Neural cell (in vitro differentiated cells): Measurements from ENCODE around the gene HDHD2.

Experiments
- EP300 ChIP-seq: fragments of 450-650 bp; conservative IDR thresholded peaks from 2 replicates; pipeline ENCODE4 v1.6.1; 2014; ENCODE audit warnings: antibody characterized with exemption, mild to moderate bottlenecking, moderate library complexity; ENCODE audit not compliant: poor library complexity, severe bottlenecking
- EZH2 ChIP-seq: fragments of 200-600, 300-800 bp; shearing (Covaris generic), sonication (generic); IDR thresholded peaks from 2 replicates; pipeline ENCODE4 v1.6.1; 2014; ENCODE audit warnings: antibody characterized with exemption, low read length, borderline replicate concordance, mild to moderate bottlenecking; ENCODE audit not compliant: insufficient read depth, poor library complexity, severe bottlenecking
- MXI1 ChIP-seq: fragments of 450-650 bp; conservative IDR thresholded peaks from 2 replicates; pipeline ENCODE4 v1.6.1; 2014; ENCODE audit warnings: antibody characterized with exemption, mild to moderate bottlenecking; ENCODE audit not compliant: poor library complexity, severe bottlenecking
- POLR2AphosphoS5 ChIP-seq: IDR thresholded peaks from 2 replicates; pipeline ENCODE4 v1.6.1; 2012
- RAD21 ChIP-seq: fragments of 450-650 bp; conservative IDR thresholded peaks from 2 replicates; pipeline ENCODE4 v1.6.1; 2014; ENCODE audit warnings: antibody characterized with exemption, mild to moderate bottlenecking, moderate library complexity
- REST ChIP-seq: IDR thresholded peaks from 2 replicates; pipeline ENCODE4 v1.6.1; 2012; ENCODE audit warnings: borderline replicate concordance
- SMC3 ChIP-seq: fragments of 450-650 bp; conservative IDR thresholded peaks from 2 replicates; pipeline ENCODE4 v1.6.1; 2014; ENCODE audit warnings: antibody characterized with exemption, mild to moderate bottlenecking, moderate library complexity; ENCODE audit not compliant: poor library complexity
- TAF1 ChIP-seq: IDR thresholded peaks from 2 replicates; pipeline ENCODE4 v1.6.1; 2012; ENCODE audit warnings: low read depth
- TF ChIP-seq, protein P1 (sequence below): fragments of 450-650 bp; IDR thresholded peaks from 2 replicates; pipeline ENCODE4 v1.5.1; 2014; ENCODE audit warnings: antibody characterized with exemption, mild to moderate bottlenecking, moderate library complexity; ENCODE audit not compliant: poor library complexity, severe bottlenecking

GRCh38 chr18:47109720-47110119, 40.6 kb downstream of the HDHD2 start:
- TF ChIP-seq EP300 (no peak), EZH2 (no peak), POLR2AphosphoS5 (no peak), REST (no peak), TAF1 (no peak), RAD21 (no peak), SMC3 (no peak), MXI1 (no peak)
- TF ChIP-seq, protein P1, sequence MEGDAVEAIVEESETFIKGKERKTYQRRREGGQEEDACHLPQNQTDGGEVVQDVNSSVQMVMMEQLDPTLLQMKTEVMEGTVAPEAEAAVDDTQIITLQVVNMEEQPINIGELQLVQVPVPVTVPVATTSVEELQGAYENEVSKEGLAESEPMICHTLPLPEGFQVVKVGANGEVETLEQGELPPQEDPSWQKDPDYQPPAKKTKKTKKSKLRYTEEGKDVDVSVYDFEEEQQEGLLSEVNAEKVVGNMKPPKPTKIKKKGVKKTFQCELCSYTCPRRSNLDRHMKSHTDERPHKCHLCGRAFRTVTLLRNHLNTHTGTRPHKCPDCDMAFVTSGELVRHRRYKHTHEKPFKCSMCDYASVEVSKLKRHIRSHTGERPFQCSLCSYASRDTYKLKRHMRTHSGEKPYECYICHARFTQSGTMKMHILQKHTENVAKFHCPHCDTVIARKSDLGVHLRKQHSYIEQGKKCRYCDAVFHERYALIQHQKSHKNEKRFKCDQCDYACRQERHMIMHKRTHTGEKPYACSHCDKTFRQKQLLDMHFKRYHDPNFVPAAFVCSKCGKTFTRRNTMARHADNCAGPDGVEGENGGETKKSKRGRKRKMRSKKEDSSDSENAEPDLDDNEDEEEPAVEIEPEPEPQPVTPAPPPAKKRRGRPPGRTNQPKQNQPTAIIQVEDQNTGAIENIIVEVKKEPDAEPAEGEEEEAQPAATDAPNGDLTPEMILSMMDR = no peak
